Measurements from ENCODE around the gene ZNF133.

- TF ChIP-seq CTCF (conservative IDR thresholded peaks at IDR 0.05; ENCODE audit: low read depth, low read length) (no peak), EZH2 (IDR thresholded peaks at IDR 0.05; ENCODE audit: borderline replicate concordance, low read depth, low read length, poor library complexity, severe bottlenecking) (no peak)
Measured at GRCh38 chr20:18271160-18271559, 17.2 kb upstream of the ZNF133 start.
